NCI-H1092 (cell line): Measurements from ENCODE around the gene NME3.
A peak's percentile ranks its signal among the peaks of the same experiment; 100 is the strongest.
"Not testable (repeated sequence)": the region's sequence is repeated elsewhere in the genome, so short reads cannot be mapped to it uniquely, and the experiment has no call there.

ENCODE experiments used
- DNase-seq: peaks from one replicate; lab custom pipeline; 2025; lab: John Stamatoyannopoulos, UW

The NME3 gene

GRCh38 chr16:1771188-1771863 lies at the start of gene NME3:
Gene NME3, minus strand, starts transcription at chr16:1771543. Its CDS starts 9 bp downstream, at chr16:1771534.
- DNase-seq, result peak; percentile 21

- no peak for DNase-seq
Measured at GRCh38 chr16:1820946-1821290, 49.6 kb upstream of the NME3 start.

- no peak for DNase-seq
Measured at GRCh38 chr16:1820096-1820945, 49.0 kb upstream of the NME3 start.

DNA sequence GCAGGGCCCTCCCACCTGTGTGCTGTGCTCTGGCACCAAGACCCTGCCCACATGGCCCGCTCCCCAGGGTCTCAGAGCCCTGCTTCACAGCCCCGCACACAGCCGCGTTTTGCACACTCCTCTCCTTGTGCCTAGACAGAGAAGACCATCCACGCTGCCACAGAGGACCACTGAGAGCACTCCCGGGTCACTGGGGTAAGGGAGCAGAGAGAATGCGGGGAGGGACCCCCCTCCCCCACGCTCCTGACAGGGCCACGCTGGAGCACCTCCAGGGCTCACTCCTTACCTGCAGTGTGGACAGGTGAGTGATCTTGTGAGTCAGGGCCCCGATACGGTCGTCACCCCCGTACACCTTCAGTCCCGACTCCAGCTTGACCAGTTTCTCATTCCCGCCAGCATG lies 48.3 kb upstream of the NME3 start:
- DNase-seq, result no peak

DNA sequence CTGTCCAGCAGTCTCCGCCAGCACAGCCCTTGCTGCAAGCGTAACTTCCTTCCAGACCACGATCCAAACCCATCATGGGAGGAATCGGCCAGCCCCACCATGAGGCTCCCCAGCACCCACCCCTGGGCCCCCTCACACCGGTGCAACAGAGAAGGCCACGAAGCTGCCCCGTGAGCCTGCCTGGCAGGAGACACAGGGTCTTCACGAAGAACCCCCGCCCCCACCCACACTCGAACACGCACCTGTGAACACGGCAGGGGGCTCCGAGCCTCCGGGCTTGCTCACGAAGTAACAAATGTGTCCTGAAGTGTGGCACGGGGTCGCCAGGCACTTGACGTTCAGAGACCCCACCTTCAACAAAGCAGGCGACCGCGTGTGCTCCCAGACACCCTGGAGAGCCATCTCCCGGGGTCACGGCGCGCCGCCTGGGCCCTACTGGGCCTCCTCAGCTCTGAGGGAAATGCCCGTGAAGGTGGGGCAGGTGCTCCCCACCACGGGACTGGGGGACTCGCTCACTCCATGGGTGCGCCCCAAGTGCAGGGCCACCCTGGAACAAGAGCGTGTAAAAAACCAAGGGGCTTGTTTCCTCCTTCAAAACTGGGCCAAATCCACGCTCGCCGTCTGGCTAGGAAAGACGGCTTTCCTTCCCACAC lies 47.7 kb upstream of the NME3 start:
- DNase-seq, result no peak

- DNase-seq, result no peak
Measured at GRCh38 chr16:1818204-1818872, 47.0 kb upstream of the NME3 start.

DNA sequence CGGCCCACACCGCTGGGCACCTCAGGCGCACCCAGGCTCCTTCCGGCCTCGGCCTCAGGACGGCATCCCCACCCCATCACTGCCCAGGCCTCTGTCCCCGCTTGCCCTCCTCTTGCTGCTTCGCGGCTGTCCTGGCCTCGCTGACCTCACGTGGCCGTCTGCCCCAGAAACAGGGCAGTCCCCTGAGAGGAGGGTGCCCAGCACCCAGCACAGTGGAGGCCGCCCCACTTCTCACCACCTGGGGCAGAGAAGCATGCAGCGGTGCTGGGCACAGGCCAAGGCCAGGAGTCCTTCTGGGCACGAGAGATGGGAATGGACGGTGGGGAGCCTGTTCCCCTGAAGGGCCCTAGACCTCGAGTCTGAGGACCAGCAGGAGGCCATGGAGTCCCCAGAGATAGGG lies 46.4 kb upstream of the NME3 start:
- no peak for DNase-seq

DNA sequence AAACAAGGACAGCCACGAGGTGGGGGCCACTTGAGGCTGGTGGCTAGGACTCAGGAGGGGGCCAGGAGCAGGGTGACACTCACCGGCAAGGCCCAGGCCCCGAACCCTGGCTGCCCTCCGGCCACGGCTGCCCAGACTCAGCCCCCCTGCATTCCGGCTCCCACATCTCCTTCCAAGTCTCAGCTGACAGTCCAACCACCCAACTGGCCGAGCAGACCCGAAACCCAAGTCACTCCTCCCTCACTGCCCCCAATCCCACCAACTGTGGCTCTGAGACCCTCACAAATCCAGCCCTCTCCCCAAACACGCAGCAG lies 45.9 kb upstream of the NME3 start:
- DNase-seq, result no peak

DNA sequence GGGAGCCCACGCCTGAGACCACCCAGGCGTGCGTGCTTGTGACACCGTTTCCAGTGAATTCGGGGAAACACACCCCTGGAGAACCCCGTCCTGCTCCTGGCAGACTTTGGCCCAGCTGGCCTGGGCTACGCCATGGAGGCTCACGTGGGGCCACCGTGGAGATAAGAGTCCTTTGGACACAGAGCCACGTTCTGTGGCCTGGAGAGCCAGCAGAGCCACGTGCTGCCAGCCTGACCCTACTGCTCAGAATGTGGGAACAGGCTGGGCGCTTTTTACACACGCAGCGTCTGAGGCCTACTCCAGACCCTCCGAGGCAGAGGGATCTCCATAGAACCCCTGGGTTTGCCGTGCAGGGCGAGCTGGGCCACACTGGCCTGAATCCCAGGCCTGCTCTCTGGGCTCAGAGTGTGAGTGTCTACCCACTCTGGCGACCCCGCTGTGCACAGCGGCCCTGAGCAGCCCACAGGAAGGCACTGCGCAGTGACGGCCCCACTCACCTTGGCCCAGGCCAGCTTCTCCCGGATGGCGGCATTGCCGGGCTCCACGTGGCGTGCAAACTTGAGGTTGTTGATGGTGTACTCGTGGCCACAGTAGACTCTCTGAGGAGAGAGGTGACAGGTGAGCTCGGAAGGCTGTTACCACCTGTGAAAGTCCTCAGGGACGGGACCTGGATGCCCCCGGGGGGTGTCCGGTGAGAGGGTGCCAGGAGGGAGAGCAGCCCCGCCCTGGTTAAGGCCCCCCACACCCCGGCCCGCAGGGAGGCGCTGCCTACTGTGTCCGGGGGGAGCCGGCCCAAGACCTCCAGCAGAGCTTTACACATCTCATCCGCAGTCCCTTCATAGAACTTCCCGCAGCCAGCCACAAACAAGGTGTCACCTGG lies 45.3 kb upstream of the NME3 start:
- no peak for DNase-seq

- DNase-seq, result no peak
Measured at GRCh38 chr16:1815461-1815860, 44.1 kb upstream of the NME3 start.

DNA sequence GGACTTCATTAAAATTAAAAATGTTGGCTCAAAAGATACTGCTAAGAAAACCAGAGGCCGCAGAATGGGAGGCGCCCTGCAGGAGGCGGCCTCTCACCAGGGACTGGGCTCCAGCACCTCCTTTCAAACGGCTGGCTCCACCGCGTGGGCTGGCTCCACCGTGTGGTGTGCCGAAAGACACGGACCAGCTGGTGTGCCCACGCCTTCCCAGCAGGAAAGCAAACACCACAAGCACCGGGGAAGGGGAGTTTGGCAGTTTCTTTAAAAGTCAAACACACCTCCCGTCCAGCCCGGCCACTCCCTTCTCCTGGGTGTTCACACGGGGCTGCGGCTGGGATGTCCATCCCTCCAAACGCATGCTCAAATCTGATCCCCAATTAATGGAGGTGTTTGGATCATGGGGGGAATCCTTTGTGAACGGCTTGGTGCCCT lies 41.4 kb upstream of the NME3 start:
- peak; percentile 64 for DNase-seq

- no peak for DNase-seq
Measured at GRCh38 chr16:1810536-1810935, 39.2 kb upstream of the NME3 start.

DNA sequence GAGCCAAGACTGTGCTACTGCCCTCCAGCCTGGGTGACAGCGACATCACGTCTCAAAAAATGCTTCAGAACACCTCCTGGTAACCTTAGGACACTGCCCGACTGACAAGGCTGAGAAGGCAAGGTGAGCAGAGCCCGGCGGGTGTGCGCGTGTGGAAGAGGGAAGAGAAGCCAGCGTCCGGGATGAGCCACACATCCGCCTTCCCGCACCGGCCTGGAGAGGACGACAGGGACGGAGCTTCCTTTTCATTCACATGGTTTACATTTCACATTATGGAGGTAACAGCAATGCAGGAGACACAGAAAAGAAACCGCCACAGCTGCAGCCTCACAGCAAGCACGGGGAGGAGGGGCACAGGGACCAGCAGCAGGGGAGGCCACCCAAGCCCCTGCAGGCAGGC lies 38.8 kb upstream of the NME3 start:
- no peak for DNase-seq

- no peak for DNase-seq
Measured at GRCh38 chr16:1809281-1809801, 38.0 kb upstream of the NME3 start.

GRCh38 chr16:1808691-1809090 lies 37.3 kb upstream of the NME3 start:
- DNase-seq, result no peak

GRCh38 chr16:1807626-1808025 lies 36.3 kb upstream of the NME3 start:
- DNase-seq, result no peak

DNA sequence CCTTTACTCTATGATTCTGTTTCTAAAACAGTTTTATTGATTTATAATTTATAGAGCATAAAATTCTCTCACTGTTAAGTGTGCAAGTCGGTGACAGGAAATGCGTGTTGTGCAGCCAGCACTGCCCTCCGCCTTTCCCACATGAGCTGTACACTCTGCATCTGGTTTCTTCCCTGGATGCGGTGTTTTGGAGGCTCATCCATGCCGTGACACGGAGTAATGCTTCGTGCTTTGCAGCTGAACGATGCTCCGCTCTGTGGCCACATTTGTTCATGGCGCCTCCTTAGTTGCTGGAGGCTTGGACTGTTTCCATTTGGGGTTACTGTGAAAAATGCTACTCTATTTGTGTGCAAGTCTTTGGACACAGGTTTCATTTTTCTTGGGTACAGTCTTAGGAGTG lies 29.4 kb upstream of the NME3 start:
- DNase-seq, result no peak

DNA sequence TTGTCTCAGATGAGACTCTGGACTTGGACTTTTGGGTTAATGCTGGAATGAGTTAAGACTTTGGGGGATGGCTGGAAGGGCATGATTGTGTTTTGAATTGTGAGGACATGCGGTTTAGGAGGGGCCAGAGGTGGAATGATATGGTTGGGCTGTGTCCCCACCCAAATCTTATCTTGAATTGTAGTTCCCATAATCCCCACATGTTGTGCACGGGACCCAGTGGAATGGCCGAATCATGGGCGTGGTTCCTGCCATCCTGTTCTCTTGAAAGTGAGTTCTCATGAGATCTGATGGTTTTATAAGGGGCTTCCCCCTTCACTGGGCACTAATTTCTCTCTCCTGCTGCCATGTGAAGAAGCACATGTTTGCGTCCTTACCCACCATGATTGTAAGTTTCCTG lies 27.9 kb upstream of the NME3 start:
- DNase-seq, result not testable (repeated sequence)

DNA sequence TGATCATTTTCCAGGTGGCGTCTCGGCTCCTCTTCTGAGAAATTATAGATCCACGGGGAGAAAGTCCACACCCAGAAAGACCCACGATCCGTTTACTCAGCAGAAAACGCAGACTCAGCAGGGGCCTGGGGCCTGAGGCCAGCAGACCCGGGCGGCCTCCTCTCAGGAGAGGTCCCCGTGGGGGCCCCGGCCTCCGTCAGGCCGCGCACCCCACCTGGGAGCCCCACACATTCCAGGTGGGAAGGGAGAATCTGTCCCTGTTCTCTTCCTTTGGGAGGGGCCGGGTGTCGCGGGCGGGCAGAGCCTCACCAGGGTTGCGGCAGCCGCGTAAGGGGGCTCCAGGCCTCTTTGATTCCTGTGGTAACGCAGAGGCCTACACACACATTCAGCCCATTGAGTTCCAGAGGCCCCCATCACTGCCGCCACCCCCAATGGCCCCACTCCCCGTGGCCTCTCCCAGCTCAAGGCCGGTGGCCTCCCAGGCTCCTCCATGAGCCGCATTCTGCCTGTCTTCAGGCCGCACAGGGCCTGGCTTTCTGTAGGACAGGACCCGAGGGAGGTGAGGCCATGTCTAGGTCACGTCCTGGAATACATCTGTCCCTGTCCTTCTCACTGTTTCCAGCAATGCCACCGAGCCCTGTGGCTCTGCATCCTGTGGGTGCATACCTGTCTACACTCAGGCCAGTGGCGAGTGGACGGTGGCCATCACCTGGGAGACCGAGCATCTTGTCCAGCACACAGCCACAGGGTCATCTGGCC lies 23.7 kb upstream of the NME3 start:
- DNase-seq, result no peak

GRCh38 chr16:1794221-1794871 lies 23.0 kb upstream of the NME3 start:
- DNase-seq, result no peak
